Cardiac fibroblast (primary cell): ENCODE measurements around the gene CDK5RAP1.
"Not testable (repeated sequence)": the region's sequence is repeated elsewhere in the genome, so short reads cannot be mapped to it uniquely, and the experiment has no call there.

Experiments used
- DNase-seq, 2 donors: peaks; one replicate each; pipeline versions ENCODE4 v3.0.0 to v3.0.0-alpha.2; 2010; ENCODE audit warnings: low read depth in 2 of 2
- H3K4me3 ChIP-seq, 2 donors: replicated peaks in 1 of 2; 1 replicate in 1 of 2; 2 replicates in 1 of 2; pipeline ENCODE4 v1.5.1; 2011; ENCODE audit warnings: low read depth in 2 of 2, low read length in 2 of 2, mild to moderate bottlenecking in 2 of 2, moderate library complexity in 1 of 2
- CTCF ChIP-seq: IDR thresholded peaks from one replicate; pipeline ENCODE4 v1.5.1; 2011; ENCODE audit warnings: low read depth, mild to moderate bottlenecking, low read length, inconsistent platforms

The CDK5RAP1 gene

GRCh38 chr20:33400812-33401183 lies 521 bp downstream of the CDK5RAP1 start:
- DNase-seq: peak in 1 of 2 donors; percentile 18
- TF ChIP-seq CTCF: no peak
- H3K4me3 ChIP-seq: peak overlapping the region; percentile 84 to 95

GRCh38 chr20:33399924-33400323 lies 1.4 kb downstream of the CDK5RAP1 start:
- peak in 1 of 2 donors; percentile 29 for DNase-seq
- TF ChIP-seq CTCF: no peak
- peak overlapping the region in 1 of 2 donors; percentile 84 for H3K4me3 ChIP-seq

GRCh38 chr20:33394718-33395117 lies 6.6 kb downstream of the CDK5RAP1 start:
- no peak for TF ChIP-seq CTCF
- peak in 1 of 2 donors; percentile 16 for DNase-seq
- H3K4me3 ChIP-seq: no peak overlapping the region

DNA sequence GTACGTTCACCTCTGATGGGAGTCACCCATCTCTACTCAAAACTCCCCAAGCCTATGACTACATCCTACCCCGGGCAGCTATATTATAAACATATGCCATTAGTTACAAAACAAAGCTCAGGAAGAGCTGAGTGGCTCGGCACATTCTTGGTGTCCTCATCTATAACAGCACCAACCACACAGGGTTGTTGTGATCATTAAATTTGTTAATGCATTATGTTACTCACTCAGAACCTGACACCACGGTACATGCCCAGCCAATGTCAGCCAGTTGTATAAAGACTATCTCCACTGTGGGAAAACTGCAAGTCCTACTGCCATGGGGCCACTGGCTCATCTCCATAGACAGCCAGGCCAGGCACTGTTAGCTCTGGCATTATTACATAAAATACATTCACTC lies 7.7 kb downstream of the CDK5RAP1 start:
- DNase-seq: no peak
- no peak overlapping the region for H3K4me3 ChIP-seq
- no peak for TF ChIP-seq CTCF

DNA sequence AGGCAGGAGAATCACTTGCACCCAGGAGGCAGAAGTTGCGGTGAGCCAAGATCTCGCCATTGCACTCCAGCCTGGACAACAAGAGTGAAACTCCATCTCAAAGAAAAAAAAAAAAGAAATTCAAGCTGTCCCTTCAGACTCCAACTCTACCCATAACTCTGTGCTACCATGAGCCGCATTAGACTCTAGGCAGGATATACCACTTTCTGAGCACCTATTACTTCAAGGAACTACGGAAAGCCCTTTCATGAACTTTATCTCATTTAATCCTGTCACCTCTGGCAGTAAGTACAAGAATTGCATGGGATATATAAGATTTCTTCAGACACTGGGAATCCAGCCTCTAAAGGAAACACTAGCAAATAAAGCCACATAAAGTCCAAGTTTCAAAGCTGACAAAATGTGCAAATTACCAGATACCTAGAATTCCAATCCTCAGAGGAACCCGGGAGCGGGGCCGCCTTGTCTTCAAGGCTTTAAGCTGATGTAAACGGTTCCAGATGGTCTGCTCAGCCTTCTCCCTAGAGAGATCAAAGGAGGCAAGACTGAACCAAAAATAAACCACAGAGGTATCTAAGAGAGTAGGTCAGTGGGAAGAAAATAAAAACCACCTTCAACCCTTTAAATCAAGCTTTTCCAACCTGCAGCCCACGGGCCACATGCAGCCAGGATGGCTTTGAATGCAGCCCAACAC lies 9.4 kb downstream of the CDK5RAP1 start:
- DNase-seq: peak; percentile 52 to 67
- H3K4me3 ChIP-seq: no peak overlapping the region
- no peak for TF ChIP-seq CTCF

DNA sequence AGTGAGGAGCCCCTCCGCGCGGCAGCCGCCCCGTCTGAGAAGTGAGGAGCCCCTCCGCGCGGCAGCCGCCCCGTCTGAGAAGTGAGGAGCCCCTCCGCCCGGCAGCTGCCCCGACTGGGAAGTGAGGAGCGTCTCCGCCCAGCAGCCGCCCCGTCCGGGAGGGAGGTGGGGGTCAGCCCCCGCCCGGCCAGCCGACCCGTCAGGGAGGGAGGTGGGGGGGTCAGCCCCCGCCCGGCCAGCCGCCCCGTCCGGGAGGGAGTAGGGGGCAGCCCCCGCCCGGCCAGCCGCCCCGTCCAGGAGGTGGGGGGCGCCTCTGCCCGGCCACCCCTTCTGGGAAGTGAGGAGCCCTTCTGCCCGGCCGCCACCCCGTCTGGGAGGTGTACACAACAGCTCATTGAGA lies 12.0 kb downstream of the CDK5RAP1 start:
- DNase-seq, H3K4me3 ChIP-seq: not testable (repeated sequence)

- no peak for DNase-seq
- no peak for TF ChIP-seq CTCF
Observed at GRCh38 chr20:33388268-33388667, 13.1 kb downstream of the CDK5RAP1 start.

More at GRCh38 chr20:33388268-33388667, 13.1 kb downstream of the CDK5RAP1 start:
- no peak overlapping the region for H3K4me3 ChIP-seq
